Gastrocnemius medialis (tissue), 4 donors: ENCODE measurements around the gene IL12RB1.
A peak's percentile ranks its signal among the peaks of the same experiment; 100 is the strongest.

Experiments used
- CTCF ChIP-seq, 5 experiments: fragments of 450-650 bp in 3 of 5; fragments of 200-600 bp in 2 of 5; sonication (generic) in 2 of 5; IDR thresholded peaks in 4 of 5; conservative IDR thresholded peaks in 1 of 5; 1 replicate in 4 of 5; 2 replicates in 1 of 5; pipeline ENCODE4 v1.5.1; 2016 to 2019; ENCODE audit warnings: antibody characterized with exemption in 5 of 5, mild to moderate bottlenecking in 3 of 5, moderate library complexity in 3 of 5
- POLR2A ChIP-seq, 2 donors: fragments of 450-650 bp; IDR thresholded peaks; one replicate each; pipeline ENCODE4 v1.6.1; 2017; ENCODE audit warnings: antibody characterized with exemption in 2 of 2, mild to moderate bottlenecking in 2 of 2, moderate library complexity in 2 of 2

- TF ChIP-seq CTCF (IDR thresholded peaks at IDR 0.05 in 4 of 5, conservative IDR thresholded peaks at IDR 0.05 in 1 of 5) (no peak), POLR2A (IDR thresholded peaks at IDR 0.05) (peak; percentile 12 to 54)
Observed at GRCh38 chr19:18013210-18014111, 73.3 kb downstream of the IL12RB1 start.
